Body of pancreas (tissue), 4 donors: ENCODE results near the gene BCAT1. TPM values are rescaled to one million over a fixed set of nuclear protein-coding genes. Genes with fewer than 3 reads are reported as not detected.

Source experiments
- ATAC-seq: fragments of 150-250 bp; one replicate; pipeline ENCODE4 v1.9.1; 2016
- DNase-seq, 4 donors: peaks; one replicate each; pipeline ENCODE4 v3.0.0-alpha.2; 2019
- H3K27ac ChIP-seq, 4 donors: fragments of 200-600 bp; sonication (generic); 1 replicate in 3 of 4; 2 replicates in 1 of 4; pipeline versions ENCODE4 v1.5.1 to v1.6.1; 2016 to 2019; ENCODE audit warnings: mild to moderate bottlenecking in 1 of 4, mixed read lengths in 1 of 4, moderate library complexity in 1 of 4
- H3K27me3 ChIP-seq, 2 donors: fragments of 200-600 bp; sonication (generic); one replicate each; pipeline ENCODE4 v1.6.0; 2016; ENCODE audit warnings: mild to moderate bottlenecking in 1 of 2
- H3K36me3 ChIP-seq, 2 donors: fragments of 200-600 bp; sonication (generic); replicated peaks in 1 of 2; 2 replicates each; pipeline ENCODE4 v1.5.1; 2016; ENCODE audit warnings: low read depth in 2 of 2; ENCODE audit not compliant: insufficient read depth in 1 of 2
- H3K4me1 ChIP-seq: fragments of 200-600 bp; sonication (generic); one replicate; pipeline ENCODE4 v1.6.0; 2016
- H3K4me3 ChIP-seq, 2 donors: fragments of 200-600 bp; sonication (generic); 1 replicate in 1 of 2; 2 replicates in 1 of 2; pipeline ENCODE4 v1.5.1; 2016 to 2019
- H3K9me3 ChIP-seq, 3 donors: fragments of 200-600 bp; sonication (generic); 1 replicate in 2 of 3; 2 replicates in 1 of 3; pipeline ENCODE4 v1.5.1; 2016
- POLR2A ChIP-seq, 3 donors: fragments of 450-650 bp; IDR thresholded peaks; one replicate each; pipeline ENCODE4 v1.6.1; 2016; ENCODE audit warnings: antibody characterized with exemption in 3 of 3, mild to moderate bottlenecking in 2 of 3
- WGBS, 2 donors: methylation state at CpG; one replicate each; pipeline ENCODE4 v1.1.5; 2017; 5-methylcytosine and 5-hydroxymethylcytosine counted together
- intact Hi-C: fragments of 100-400 bp; cut with DNase I; formaldehyde crosslinking; loops from one replicate; pipeline ENCODE4 v1.15.1; 2023
- total RNA-seq, 2 donors: library from RNA; depleted of rRNA; stranded (reverse); fragments of >200 nt; gene quantifications; one replicate each; pipeline ENCODE4 v1.1.0, GENCODE V29; 2016
- TF ChIP-seq, protein P1 (sequence below), 7 experiments: fragments of 450-650 bp in 4 of 7; fragments of 200-600 bp in 3 of 7; sonication (generic) in 3 of 7; IDR thresholded peaks; one replicate each; pipeline ENCODE4 v1.5.1; 2016 to 2019; ENCODE audit warnings: antibody characterized with exemption in 7 of 7

The BCAT1 gene
- total RNA-seq, 2 donors from 2014 or later: 30.0 to 59.7 TPM

DNA sequence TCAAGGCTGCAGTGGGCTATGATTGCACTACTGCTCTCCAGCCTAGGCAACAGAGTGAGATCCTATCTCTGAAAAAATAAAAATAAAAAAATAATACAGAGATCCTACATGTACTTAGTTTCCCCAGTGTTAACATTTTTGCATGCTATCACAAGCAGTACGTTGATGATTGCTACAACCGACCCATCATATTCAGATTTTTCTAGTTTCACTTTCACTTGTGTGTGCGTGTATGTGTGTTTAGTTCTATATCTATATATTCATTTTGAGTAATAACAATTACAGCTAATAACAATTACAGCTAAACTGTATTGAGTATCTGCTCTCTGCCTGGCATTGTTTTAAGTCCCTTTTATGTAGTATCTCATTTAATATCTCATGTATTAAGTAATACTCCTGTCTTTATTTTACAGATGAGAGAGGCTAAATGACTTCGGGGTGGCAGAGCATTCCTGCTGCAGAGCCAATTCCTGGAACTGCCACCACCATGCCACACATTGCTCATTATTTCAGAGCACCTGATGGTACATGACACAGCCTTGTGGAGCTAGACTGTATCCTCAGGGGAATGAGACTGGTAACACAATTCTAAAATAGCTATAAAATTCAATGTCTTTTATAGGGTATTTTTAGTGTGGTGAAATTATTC is 153.1 kb downstream of the BCAT1 start:
- no peaks in the 10 kb centered on the region for H3K36me3 ChIP-seq
- no peak overlapping the region for H3K4me3 ChIP-seq
- no peak overlapping the region for H3K27ac ChIP-seq
- no peak for TF ChIP-seq POLR2A (IDR thresholded peaks at IDR 0.05)
- TF ChIP-seq, protein P1, sequence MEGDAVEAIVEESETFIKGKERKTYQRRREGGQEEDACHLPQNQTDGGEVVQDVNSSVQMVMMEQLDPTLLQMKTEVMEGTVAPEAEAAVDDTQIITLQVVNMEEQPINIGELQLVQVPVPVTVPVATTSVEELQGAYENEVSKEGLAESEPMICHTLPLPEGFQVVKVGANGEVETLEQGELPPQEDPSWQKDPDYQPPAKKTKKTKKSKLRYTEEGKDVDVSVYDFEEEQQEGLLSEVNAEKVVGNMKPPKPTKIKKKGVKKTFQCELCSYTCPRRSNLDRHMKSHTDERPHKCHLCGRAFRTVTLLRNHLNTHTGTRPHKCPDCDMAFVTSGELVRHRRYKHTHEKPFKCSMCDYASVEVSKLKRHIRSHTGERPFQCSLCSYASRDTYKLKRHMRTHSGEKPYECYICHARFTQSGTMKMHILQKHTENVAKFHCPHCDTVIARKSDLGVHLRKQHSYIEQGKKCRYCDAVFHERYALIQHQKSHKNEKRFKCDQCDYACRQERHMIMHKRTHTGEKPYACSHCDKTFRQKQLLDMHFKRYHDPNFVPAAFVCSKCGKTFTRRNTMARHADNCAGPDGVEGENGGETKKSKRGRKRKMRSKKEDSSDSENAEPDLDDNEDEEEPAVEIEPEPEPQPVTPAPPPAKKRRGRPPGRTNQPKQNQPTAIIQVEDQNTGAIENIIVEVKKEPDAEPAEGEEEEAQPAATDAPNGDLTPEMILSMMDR (IDR thresholded peaks at IDR 0.05): no peak
- WGBS, 2 donors: 52 to 61% methylated on average over 4 of the region's 4 CpGs
- intact Hi-C loops: no loop called here
- DNase-seq: no peak
- ATAC-seq: no peak
- no peaks in the 10 kb centered on the region for H3K27me3 ChIP-seq
- H3K9me3 ChIP-seq: no peaks in the 10 kb centered on the region
- H3K4me1 ChIP-seq: no peaks in the 10 kb centered on the region

DNA sequence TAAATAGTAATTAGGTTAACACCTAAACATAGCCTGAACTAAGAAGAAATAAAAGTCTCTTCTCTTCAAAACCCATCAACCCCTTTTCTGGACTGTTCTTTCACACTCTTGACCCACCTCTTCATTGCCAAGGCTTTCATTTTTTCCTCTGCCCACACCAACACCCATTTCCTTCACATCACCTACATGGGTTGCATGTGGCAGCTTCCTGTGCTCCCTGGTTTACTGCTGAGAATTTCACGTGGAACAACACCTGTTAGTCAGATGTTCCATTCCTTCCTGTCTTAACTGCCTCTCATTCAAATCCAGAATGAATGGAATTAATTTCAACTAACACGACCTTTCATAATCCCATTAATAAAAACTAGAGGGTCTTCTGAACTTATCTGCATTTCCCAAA is 157.3 kb downstream of the BCAT1 start:
- Histone ChIP-seq H3K9me3 (no peaks in the 10 kb centered on the region), H3K4me1 (no peaks in the 10 kb centered on the region), H3K27me3 (no peaks in the 10 kb centered on the region), H3K4me3 (no peak overlapping the region), H3K27ac (no peak overlapping the region), H3K36me3 (no peaks in the 10 kb centered on the region)
- intact Hi-C loops: no loop called here
- no peak for TF ChIP-seq POLR2A (IDR thresholded peaks at IDR 0.05)
- TF ChIP-seq, protein P1 (IDR thresholded peaks at IDR 0.05): no peak
- 27 to 54% methylated on average over 2 of the region's 2 CpGs for WGBS, 2 donors
- peak; percentile 22 to 56 (median 44) for DNase-seq
- peak; percentile 71 for ATAC-seq

DNA sequence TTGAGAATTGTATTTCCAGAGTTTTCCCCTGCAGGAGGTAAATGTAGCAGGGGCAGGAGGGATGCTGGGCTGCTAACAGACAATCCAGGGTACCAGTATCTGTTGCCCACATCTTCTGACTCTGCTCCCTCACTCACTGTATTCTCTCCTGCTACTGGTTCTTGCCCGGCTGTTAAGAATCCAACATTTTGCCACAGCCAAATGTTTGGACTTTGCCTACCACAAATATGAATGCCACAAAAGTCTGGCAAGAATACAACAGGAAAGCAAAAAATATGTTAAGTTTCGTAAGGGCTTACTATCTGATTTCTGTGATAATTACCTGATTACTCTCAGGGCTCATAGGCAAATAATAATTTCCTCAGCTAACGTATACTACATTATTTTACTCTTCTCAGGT is 160.0 kb downstream of the BCAT1 start:
- Histone ChIP-seq H3K4me1 (no peaks in the 10 kb centered on the region), H3K27ac (no peak overlapping the region), H3K4me3 (no peak overlapping the region), H3K36me3 (no peaks in the 10 kb centered on the region), H3K27me3 (no peaks in the 10 kb centered on the region), H3K9me3 (no peaks in the 10 kb centered on the region)
- no peak for DNase-seq
- intact Hi-C loops: no loop called here
- WGBS, 2 donors: 67% methylated on average over 3 of the region's 3 CpGs
- ATAC-seq: no peak
- TF ChIP-seq POLR2A (IDR thresholded peaks at IDR 0.05): no peak
- TF ChIP-seq, protein P1 (IDR thresholded peaks at IDR 0.05): no peak

DNA sequence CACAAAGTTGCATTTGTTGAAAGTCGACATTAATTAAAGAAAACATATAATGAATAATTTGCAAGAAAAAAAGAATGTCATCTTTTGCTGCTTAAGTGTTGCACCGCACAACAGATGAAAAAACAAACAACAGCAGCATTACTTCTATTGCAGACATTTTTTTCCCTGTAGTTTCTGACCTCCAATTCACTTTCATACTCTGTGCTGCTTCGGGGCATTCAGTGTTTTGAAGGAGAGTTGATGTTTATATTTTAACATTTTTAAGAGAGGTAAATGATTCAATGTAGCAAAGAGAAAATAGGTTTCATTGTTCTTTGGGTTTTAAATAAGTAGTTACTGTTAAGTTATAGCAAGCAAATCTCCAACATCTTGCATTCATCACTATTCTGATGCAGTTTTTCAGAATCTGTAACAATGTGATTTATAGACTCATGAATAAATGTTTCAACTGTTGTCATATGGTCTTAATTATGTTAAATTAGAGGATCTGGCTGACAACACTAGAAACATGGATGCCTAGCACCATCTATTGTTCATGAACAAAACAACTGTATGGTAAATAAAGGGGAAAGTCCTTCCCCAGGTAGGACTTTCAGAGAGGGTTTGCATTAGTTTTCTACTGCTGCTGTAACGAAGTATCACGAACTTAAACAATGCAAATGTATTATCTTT is 168.1 kb downstream of the BCAT1 start:
- no peak for TF ChIP-seq POLR2A (IDR thresholded peaks at IDR 0.05)
- TF ChIP-seq, protein P1 (IDR thresholded peaks at IDR 0.05): no peak
- Histone ChIP-seq H3K4me1 (peaks cover 6% of the 10 kb centered on the region), H3K27ac (no peak overlapping the region), H3K4me3 (no peak overlapping the region), H3K27me3 (no peaks in the 10 kb centered on the region), H3K36me3 (no peaks in the 10 kb centered on the region), H3K9me3 (no peaks in the 10 kb centered on the region)
- no peak for DNase-seq
- WGBS, 2 donors: 52% methylated on average over 5 of the region's 5 CpGs
- intact Hi-C loops: no loop called here
- ATAC-seq: no peak
